ENCODE results near the gene MAPKAP1. TPM values are rescaled to one million over a fixed set of nuclear protein-coding genes. Genes with fewer than 3 reads are reported as not detected.

Gene MAPKAP1
- total and polyA plus RNA-seq, 2 experiments from 2014 or later: 68.4 to 98.5 TPM

- H3K27ac ChIP-seq (ENCODE audit: low read depth): no peak overlapping the region
- Mint-ChIP-seq H3K27ac (no peak overlapping the region; the same call in 1 of the 2 replicates), H3K4me3 (no peak overlapping the region), H3K36me3 (ENCODE audit: low read depth) (no peaks in the 10 kb centered on the region), H3K27me3 (ENCODE audit: insufficient read depth, low read depth, poor library complexity) (no peaks in the 10 kb centered on the region), H3K9me3 (no peaks in the 10 kb centered on the region), H3K4me1 (peaks cover 8% of the 10 kb centered on the region)
- H3K79me2 ChIP-seq (replicated peaks; ENCODE audit: insufficient read depth): no peaks in the 10 kb centered on the region
- H3K27me3 ChIP-seq (ENCODE audit: insufficient read depth): no peaks in the 10 kb centered on the region
- no peak overlapping the region for H2AFZ ChIP-seq
- H4K20me1 ChIP-seq (replicated peaks; ENCODE audit: insufficient read depth): no peaks in the 10 kb centered on the region
- no peak overlapping the region for H3K4me3 ChIP-seq
- H3K4me2 ChIP-seq: no peak overlapping the region
- peaks cover 7% of the 10 kb centered on the region; the same call in 1 of the 2 replicates for H3K4me1 ChIP-seq (ENCODE audit: insufficient read depth)
- TF ChIP-seq, protein P1, sequence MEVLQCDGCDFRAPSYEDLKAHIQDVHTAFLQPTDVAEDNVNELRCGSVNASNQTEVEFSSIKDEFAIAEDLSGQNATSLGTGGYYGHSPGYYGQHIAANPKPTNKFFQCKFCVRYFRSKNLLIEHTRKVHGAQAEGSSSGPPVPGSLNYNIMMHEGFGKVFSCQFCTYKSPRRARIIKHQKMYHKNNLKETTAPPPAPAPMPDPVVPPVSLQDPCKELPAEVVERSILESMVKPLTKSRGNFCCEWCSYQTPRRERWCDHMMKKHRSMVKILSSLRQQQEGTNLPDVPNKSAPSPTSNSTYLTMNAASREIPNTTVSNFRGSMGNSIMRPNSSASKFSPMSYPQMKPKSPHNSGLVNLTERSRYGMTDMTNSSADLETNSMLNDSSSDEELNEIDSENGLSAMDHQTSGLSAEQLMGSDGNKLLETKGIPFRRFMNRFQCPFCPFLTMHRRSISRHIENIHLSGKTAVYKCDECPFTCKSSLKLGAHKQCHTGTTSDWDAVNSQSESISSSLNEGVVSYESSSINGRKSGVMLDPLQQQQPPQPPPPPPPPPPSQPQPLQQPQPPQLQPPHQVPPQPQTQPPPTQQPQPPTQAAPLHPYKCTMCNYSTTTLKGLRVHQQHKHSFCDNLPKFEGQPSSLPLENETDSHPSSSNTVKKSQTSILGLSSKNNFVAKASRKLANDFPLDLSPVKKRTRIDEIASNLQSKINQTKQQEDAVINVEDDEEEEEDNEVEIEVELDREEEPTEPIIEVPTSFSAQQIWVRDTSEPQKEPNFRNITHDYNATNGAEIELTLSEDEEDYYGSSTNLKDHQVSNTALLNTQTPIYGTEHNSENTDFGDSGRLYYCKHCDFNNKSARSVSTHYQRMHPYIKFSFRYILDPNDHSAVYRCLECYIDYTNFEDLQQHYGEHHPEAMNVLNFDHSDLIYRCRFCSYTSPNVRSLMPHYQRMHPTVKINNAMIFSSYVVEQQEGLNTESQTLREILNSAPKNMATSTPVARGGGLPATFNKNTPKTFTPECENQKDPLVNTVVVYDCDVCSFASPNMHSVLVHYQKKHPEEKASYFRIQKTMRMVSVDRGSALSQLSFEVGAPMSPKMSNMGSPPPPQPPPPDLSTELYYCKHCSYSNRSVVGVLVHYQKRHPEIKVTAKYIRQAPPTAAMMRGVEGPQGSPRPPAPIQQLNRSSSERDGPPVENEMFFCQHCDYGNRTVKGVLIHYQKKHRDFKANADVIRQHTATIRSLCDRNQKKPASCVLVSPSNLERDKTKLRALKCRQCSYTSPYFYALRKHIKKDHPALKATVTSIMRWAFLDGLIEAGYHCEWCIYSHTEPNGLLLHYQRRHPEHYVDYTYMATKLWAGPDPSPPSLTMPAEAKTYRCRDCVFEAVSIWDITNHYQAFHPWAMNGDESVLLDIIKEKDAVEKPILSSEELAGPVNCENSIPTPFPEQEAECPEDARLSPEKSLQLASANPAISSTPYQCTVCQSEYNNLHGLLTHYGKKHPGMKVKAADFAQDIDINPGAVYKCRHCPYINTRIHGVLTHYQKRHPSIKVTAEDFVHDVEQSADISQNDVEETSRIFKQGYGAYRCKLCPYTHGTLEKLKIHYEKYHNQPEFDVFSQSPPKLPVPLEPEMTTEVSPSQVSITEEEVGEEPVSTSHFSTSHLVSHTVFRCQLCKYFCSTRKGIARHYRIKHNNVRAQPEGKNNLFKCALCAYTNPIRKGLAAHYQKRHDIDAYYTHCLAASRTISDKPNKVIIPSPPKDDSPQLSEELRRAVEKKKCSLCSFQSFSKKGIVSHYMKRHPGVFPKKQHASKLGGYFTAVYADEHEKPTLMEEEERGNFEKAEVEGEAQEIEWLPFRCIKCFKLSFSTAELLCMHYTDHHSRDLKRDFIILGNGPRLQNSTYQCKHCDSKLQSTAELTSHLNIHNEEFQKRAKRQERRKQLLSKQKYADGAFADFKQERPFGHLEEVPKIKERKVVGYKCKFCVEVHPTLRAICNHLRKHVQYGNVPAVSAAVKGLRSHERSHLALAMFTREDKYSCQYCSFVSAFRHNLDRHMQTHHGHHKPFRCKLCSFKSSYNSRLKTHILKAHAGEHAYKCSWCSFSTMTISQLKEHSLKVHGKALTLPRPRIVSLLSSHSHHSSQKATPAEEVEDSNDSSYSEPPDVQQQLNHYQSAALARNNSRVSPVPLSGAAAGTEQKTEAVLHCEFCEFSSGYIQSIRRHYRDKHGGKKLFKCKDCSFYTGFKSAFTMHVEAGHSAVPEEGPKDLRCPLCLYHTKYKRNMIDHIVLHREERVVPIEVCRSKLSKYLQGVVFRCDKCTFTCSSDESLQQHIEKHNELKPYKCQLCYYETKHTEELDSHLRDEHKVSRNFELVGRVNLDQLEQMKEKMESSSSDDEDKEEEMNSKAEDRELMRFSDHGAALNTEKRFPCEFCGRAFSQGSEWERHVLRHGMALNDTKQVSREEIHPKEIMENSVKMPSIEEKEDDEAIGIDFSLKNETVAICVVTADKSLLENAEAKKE (CRISPR knock-in tag; IDR thresholded peaks at IDR 0.05): no peak
- TF ChIP-seq POLR2AphosphoS5 (IDR thresholded peaks at IDR 0.05; ENCODE audit: low read depth): no peak
- H3K9me2 ChIP-seq (ENCODE audit: insufficient read depth): no peaks in the 10 kb centered on the region
- DNase-seq (ENCODE audit: low spot score) (no peak), ATAC-seq (no peak)
- H3K36me3 ChIP-seq (ENCODE audit: insufficient read depth): no peaks in the 10 kb centered on the region
- no peaks in the 10 kb centered on the region for H3F3A ChIP-seq (replicated peaks; ENCODE audit: low read depth)
These were observed 169.4 kb downstream of the MAPKAP1 start for GRCh38 chr9:125537442-125538091.

GRCh38 chr9:125536776-125537175 is 170.2 kb downstream of the MAPKAP1 start:
- Mint-ChIP-seq H3K4me3 (no peak overlapping the region), H3K27me3 (ENCODE audit: insufficient read depth, low read depth, poor library complexity) (no peaks in the 10 kb centered on the region), H3K27ac (no peak overlapping the region), H3K4me1 (peaks cover 8% of the 10 kb centered on the region), H3K36me3 (ENCODE audit: low read depth) (no peaks in the 10 kb centered on the region), H3K9me3 (no peaks in the 10 kb centered on the region)
- Histone ChIP-seq H3K27ac (ENCODE audit: low read depth) (no peak overlapping the region), H3K4me2 (no peak overlapping the region), H4K20me1 (replicated peaks; ENCODE audit: insufficient read depth) (no peaks in the 10 kb centered on the region), H3F3A (replicated peaks; ENCODE audit: low read depth) (no peaks in the 10 kb centered on the region), H2AFZ (no peak overlapping the region), H3K79me2 (replicated peaks; ENCODE audit: insufficient read depth) (no peaks in the 10 kb centered on the region), H3K9me2 (ENCODE audit: insufficient read depth) (no peaks in the 10 kb centered on the region), H3K36me3 (ENCODE audit: insufficient read depth) (no peaks in the 10 kb centered on the region), H3K27me3 (ENCODE audit: insufficient read depth) (no peaks in the 10 kb centered on the region), H3K4me3 (no peak overlapping the region), H3K4me1 (ENCODE audit: insufficient read depth) (peaks cover 7% of the 10 kb centered on the region; the same call in 1 of the 2 replicates)
- DNase-seq (ENCODE audit: low spot score) (no peak), ATAC-seq (no peak)
- TF ChIP-seq JUNB (IDR thresholded peaks at IDR 0.05; ENCODE audit: unreplicated experiment) (no peak), STAT1 (IDR thresholded peaks at IDR 0.05; ENCODE audit: unreplicated experiment) (no peak), CTCF (conservative IDR thresholded peaks at IDR 0.05; ENCODE audit: low read depth in 2 of 2) (no peak), CREB1 (CRISPR knock-in tag; IDR thresholded peaks at IDR 0.05; ENCODE audit: low read depth) (no peak), EZH2phosphoT487 (IDR thresholded peaks at IDR 0.05; ENCODE audit: unreplicated experiment) (no peak), POLR2AphosphoS5 (IDR thresholded peaks at IDR 0.05; ENCODE audit: low read depth) (no peak), ZNF331 (CRISPR knock-in tag; IDR thresholded peaks at IDR 0.05; ENCODE audit: low read depth) (no peak), ETS1 (IDR thresholded peaks at IDR 0.05) (no peak), NANOG (IDR thresholded peaks at IDR 0.05; ENCODE audit: borderline replicate concordance) (no peak)

Data from GM23338 (cell line).